HG02610 (cell line): ENCODE data around the gene MTM1.

Experiments used
- ATAC-seq: cut with Tn5 transposase; IDR thresholded peaks from one replicate; pipeline ENCODE4 v1.9.1; 2021; ENCODE audit warnings: mild to moderate bottlenecking, moderate library complexity; ENCODE audit not compliant: unreplicated experiment

MTM1 gene

GRCh38 chrX:150568320-150569154 is at the start of gene MTM1:
Gene MTM1, plus strand, starts transcription at chrX:150568621. Its CDS starts 23,994 bp downstream, at chrX:150592615.
- peak; percentile 97 for ATAC-seq

GRCh38 chrX:150522494-150522893 is 45.9 kb upstream of the MTM1 start:
- no peak for ATAC-seq

GRCh38 chrX:150525061-150525919 is 43.1 kb upstream of the MTM1 start:
- ATAC-seq: no peak

GRCh38 chrX:150526692-150527091 is 41.7 kb upstream of the MTM1 start:
- no peak for ATAC-seq

GRCh38 chrX:150527108-150527507 is 41.3 kb upstream of the MTM1 start:
- no peak for ATAC-seq

- ATAC-seq: no peak
Measured at GRCh38 chrX:150529587-150529986, 38.8 kb upstream of the MTM1 start.

GRCh38 chrX:150530821-150531220 is 37.6 kb upstream of the MTM1 start:
- ATAC-seq: no peak

- no peak for ATAC-seq
Measured at GRCh38 chrX:150531467-150531866, 37.0 kb upstream of the MTM1 start.

GRCh38 chrX:150533863-150534262 is 34.6 kb upstream of the MTM1 start:
- no peak for ATAC-seq

GRCh38 chrX:150536455-150537116 is 31.8 kb upstream of the MTM1 start:
- no peak for ATAC-seq

- no peak for ATAC-seq
Measured at GRCh38 chrX:150537851-150538250, 30.6 kb upstream of the MTM1 start.

GRCh38 chrX:150540965-150541364 is 27.5 kb upstream of the MTM1 start:
- no peak for ATAC-seq

- ATAC-seq: no peak
Measured at GRCh38 chrX:150542846-150543229, 25.6 kb upstream of the MTM1 start.

GRCh38 chrX:150543230-150544155 is 24.9 kb upstream of the MTM1 start:
- ATAC-seq: peak; percentile 76

GRCh38 chrX:150544222-150544787 is 24.1 kb upstream of the MTM1 start:
- no peak for ATAC-seq

GRCh38 chrX:150544835-150545770 is 23.3 kb upstream of the MTM1 start:
- no peak for ATAC-seq

GRCh38 chrX:150546711-150547153 is 21.7 kb upstream of the MTM1 start:
- no peak for ATAC-seq

- no peak for ATAC-seq
Measured at GRCh38 chrX:150547375-150548115, 20.9 kb upstream of the MTM1 start.
